ENCODE data around the gene AOPEP.

AOPEP gene

DNA sequence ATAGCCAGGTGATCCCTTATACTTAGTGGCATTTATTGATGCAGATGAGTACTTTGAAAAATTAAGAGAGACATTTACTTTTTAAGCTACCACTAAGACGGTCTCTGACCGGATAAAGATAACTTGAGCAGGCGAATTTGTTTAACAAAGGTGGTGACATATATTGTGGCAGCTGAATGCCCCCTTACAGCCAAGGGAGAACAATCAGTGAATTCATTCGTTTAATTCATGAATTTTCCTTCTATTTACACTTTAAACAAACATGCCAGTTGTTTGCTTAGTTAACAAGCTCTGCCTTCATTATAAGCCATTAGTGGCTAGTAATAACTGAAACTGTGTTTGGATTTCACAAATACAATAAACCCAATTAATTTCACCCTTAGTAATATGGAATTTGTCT is 187.1 kb downstream of the AOPEP start:
- no peak for DNase-seq (ENCODE audit: low read depth in 2 of 3, low spot score in 2 of 3)

- no peak for DNase-seq (ENCODE audit: low read depth in 2 of 3, low spot score in 2 of 3)
These were observed 189.3 kb downstream of the AOPEP start for GRCh38 chr9:94915476-94916450.

DNA sequence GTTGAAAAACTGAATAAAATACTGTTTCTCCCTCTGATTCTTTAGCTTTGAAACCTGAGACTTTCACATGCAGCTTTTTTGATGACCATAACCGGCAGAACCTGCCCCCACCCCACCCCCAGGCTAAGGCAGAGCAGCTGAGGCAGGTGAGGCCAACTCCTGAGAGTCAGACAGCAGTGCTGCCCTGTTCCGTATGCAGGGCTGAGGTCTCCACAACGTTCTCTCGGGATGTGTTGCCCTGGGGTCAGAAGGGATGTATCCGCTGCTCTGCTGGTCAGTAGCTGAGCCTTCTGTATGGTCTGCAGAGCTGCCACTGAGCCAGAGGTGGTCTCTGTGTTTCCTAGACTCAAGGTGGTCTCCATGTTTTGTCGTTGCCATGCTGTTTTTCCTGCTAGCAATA is 190.5 kb downstream of the AOPEP start:
- no peak for DNase-seq (ENCODE audit: low read depth in 2 of 3, low spot score in 2 of 3)

GRCh38 chr9:94918038-94918753 is 191.7 kb downstream of the AOPEP start:
- DNase-seq (ENCODE audit: low read depth in 2 of 3, low spot score in 2 of 3), result no peak

- no peak for DNase-seq (ENCODE audit: low read depth in 2 of 3, low spot score in 2 of 3)
These were observed 193.0 kb downstream of the AOPEP start for GRCh38 chr9:94919376-94920098.

GRCh38 chr9:94920420-94921091 is 194.1 kb downstream of the AOPEP start:
- DNase-seq (ENCODE audit: low read depth in 2 of 3, low spot score in 2 of 3), result no peak

DNA sequence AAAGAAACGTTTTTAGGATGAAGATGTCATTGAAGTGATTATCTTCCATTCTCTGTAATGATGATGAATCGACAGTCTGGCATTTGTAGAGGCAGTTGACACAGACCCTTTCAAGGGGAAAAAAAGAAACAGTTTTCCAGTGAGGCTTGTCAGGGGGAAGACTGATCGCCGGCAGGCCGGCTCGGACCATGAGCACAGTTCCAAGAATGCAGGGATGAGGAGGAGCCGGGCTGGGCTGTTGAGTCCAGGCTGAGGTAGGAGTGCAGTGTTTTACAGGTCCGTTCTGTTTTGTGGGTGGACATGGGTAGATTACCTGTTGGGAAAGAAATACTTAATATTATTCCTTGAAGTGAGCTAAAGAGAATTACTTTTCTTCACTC is 194.6 kb downstream of the AOPEP start:
- no peak for DNase-seq (ENCODE audit: low read depth in 2 of 3, low spot score in 2 of 3)

DNA sequence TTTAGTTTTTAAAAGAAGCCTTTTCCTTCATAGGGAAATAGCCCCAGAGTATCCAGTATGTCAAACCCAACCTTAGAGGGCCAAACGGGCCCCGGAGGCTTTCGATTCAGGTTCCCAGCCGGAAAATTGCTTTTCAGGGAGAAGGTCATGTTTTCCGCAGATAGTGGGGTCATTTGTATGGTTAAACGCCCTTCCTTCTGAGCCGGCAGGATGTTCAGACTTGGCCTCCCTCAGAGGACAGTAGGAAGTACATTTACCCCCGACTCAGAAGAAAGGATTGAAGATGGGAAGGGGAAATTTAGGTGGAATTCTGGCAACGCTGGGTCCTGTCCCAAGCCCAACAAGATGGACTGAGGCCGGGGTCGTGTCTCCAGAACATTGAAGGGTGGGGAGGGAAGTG is 195.2 kb downstream of the AOPEP start:
- no peak for DNase-seq (ENCODE audit: low read depth in 2 of 3, low spot score in 2 of 3)

DNA sequence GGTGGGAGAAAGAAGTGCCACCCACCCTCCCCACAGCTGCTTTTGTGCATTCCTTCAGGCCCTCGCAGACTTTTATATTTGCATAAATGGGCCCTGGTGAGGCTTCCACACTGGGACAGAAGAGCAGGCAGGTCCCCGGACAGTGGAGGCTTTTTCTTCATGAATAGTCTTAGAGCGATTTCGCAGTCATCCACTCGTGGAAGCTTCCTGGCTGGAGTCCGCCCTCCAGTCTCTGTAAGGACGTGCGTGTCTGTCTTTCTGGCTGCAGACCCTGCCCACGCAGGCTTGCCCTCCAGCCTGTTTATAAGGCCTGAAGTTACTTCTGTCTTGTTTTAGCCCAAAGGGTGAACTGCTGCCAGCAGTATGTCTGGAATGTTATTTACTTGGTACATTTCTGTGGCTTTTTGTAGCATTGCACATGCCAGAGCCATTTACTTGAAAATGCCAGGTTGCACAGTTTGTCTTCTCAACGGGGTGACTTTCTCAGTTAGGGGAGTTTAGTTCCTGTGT is 195.7 kb downstream of the AOPEP start:
- DNase-seq (ENCODE audit: low read depth in 2 of 3, low spot score in 2 of 3), result no peak

- no peak for DNase-seq (ENCODE audit: low read depth in 2 of 3, low spot score in 2 of 3)
These were observed 196.2 kb downstream of the AOPEP start for GRCh38 chr9:94922691-94923107.

DNA sequence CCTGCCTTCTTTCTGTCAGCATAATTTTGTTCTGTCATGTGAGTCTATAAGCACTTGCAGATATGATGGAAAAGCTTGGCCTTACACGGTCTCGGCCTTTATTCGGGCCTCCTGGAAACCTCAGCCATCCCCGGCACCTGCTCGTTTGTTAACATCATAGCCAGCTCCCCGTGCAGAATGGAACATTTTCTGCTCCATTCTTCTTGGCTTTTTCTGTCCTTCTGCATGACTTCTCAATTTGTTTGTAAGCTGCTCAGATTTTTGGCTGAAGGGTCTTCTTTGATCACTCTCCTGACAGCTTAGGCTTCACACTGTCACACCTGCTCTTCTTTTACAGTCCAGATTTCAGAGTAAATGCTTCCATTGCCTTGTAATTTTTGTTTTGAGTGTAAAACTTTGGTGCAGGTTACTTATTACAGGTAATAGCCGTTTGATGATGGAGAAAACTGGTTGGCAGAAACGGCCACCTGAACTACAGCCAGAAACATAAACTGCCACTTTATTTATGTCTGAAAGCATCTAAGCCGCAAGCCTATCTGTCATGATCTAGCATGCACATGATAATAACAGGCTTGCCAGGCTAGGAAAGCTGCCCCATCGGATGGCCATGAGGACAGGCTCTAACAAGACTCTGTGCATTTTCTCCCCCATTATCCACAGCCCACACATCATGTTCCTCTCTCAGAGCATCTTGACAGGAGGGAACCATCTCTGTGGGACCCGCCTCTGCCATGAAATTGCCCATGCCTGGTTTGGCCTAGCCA is 197.0 kb downstream of the AOPEP start:
- DNase-seq (ENCODE audit: low read depth in 2 of 3, low spot score in 2 of 3), result no peak

GRCh38 chr9:94925751-94926430 is 199.4 kb downstream of the AOPEP start:
- DNase-seq (ENCODE audit: low read depth in 2 of 3, low spot score in 2 of 3), result no peak

GRCh38 chr9:94926431-94926800 is 199.9 kb downstream of the AOPEP start:
- DNase-seq (ENCODE audit: low read depth in 2 of 3, low spot score in 2 of 3), result no peak

GRCh38 chr9:94927048-94927761 is 200.7 kb downstream of the AOPEP start:
- DNase-seq (ENCODE audit: low read depth in 2 of 3, low spot score in 2 of 3), result no peak

- no peak for DNase-seq (ENCODE audit: low read depth in 2 of 3, low spot score in 2 of 3)
These were observed 201.5 kb downstream of the AOPEP start for GRCh38 chr9:94927762-94928670.

- no peak for DNase-seq (ENCODE audit: low read depth in 2 of 3, low spot score in 2 of 3)
These were observed 202.3 kb downstream of the AOPEP start for GRCh38 chr9:94928691-94929368.

DNA sequence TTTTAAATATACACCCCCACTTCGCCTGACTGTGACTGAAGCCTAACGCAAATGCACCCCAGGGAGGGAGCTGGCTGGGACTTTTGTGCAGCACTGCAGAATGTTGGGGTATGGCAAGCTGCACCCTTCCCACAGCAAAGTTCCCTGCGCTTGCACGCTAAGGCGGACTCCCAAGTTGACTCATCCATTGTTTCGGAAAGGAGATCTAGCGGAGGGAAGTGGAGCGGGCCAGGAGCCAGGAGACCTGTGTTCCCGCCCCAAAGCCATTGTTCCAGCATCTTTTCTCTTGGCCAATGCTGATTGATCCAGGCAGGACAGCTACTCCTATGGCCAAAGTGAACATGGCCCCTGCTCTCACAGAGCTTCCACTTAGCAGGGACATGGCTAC is 202.9 kb downstream of the AOPEP start:
- DNase-seq (ENCODE audit: low read depth in 2 of 3, low spot score in 2 of 3), result no peak
